GM12873 (cell line): ENCODE measurements around the gene MRPL57.

Experiments used
- TF ChIP-seq, protein P1 (sequence below): IDR thresholded peaks from 2 replicates; pipeline ENCODE4 v1.5.1; 2012; ENCODE audit warnings: low read depth, mild to moderate bottlenecking, moderate library complexity, low read length, control low read depth; ENCODE audit not compliant: insufficient read depth; ENCODE audit errors: missing control alignments

MRPL57 gene

DNA sequence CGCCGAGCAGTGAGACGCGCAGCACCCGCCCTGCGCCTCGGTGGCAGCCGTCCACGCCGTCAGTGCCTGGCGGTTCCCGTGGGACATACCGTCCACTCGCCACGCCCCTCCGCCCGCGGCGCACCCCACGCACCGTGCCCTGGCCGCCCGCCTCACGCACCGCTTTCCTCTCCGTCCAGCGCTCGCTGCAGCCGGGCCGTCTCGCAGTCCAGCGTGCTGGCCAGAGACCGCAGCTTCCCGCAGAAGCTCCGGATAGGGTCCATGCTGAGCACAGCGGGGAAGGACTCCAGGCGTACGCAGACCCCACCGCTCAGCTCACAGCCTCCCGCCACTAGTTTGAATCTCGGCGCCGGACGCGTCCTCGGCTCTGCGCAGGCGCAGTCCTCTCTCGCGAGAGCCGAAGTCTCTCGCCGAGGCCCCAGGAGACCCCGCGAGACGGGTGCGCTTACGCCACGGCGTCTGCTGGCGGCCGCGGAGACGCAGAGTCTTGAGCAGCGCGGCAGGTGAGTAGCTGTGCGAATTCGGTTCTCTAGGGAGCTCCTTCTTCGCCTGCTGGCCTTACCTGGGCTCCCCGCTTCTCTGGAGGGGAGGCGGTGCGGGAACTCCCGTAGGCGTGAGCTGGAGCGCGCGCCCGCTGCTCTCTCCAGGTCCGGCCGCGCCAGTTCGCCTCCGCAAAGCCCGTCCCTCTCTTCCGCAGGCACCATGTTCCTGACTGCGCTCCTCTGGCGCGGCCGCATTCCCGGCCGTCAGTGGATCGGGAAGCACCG lies at the start of gene MRPL57, which contains the start of gene SKA3:
Gene MRPL57 (plus strand): TSS at position 444 of the 767 bp plus-strand sequence. CDS start 259 bp downstream, at position 703.
Gene SKA3 (minus strand): TSS at position 338 of the 767 bp plus-strand sequence. CDS start 75 bp downstream, at position 263.
- TF ChIP-seq, protein P1, sequence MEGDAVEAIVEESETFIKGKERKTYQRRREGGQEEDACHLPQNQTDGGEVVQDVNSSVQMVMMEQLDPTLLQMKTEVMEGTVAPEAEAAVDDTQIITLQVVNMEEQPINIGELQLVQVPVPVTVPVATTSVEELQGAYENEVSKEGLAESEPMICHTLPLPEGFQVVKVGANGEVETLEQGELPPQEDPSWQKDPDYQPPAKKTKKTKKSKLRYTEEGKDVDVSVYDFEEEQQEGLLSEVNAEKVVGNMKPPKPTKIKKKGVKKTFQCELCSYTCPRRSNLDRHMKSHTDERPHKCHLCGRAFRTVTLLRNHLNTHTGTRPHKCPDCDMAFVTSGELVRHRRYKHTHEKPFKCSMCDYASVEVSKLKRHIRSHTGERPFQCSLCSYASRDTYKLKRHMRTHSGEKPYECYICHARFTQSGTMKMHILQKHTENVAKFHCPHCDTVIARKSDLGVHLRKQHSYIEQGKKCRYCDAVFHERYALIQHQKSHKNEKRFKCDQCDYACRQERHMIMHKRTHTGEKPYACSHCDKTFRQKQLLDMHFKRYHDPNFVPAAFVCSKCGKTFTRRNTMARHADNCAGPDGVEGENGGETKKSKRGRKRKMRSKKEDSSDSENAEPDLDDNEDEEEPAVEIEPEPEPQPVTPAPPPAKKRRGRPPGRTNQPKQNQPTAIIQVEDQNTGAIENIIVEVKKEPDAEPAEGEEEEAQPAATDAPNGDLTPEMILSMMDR = peak; percentile 5

DNA sequence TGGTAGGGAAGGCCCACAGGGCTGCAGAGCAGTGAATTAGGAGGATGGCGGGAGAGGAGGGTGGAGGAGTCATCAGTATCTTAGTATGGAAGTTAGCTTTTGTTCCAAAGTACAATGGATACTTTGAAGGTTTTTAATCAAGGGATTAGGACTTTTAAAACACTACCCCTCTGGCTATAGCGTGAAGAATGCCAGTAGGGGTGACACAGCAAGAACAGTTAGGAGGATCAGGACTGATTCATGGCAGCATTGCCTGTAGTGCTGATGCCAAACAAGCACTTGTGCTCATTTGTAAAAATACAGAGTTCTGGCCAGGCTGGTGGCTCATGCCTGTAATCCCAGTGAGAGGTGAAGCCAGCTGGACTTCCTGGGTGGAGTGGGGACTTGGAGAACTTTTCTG lies 46.3 kb upstream of the MRPL57 start:
- TF ChIP-seq, protein P1 = no peak

DNA sequence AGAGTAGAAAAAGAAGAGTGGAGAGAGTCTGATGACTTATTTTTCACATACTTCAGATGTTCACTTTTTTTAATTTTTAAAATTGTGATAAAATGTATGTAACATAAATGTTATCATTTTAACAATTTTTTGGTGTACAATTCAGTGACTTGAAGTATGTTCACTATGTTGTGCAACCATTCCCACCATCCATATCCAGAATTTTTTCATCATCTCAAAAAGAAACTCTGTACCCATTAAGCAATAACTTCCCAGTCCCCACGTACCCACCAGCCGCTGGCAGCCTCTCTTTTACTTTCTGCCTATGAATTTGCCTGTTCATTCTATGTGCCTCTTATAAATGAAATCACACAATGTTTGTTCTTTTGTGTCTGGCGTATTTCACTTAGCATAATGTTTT lies 43.4 kb upstream of the MRPL57 start:
- TF ChIP-seq, protein P1 = no peak

DNA sequence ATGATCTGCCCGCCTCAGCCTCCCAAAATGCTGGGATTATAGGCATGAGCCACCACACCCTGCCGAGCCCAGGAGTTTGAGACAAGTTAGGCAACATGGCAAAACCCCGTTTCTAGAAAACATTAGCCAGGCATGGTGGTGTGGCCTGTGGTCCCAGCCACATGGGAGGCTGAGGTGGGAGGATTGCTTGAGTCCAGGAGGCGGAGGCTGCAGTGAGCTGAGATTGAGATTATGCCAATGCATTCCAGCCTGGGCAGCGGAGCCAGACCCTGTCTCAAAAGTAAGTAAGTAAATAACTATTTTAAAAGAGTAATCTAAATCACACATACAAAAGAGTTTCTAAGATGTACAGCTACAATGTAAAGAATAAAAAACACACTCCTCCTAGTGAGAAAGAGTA lies 42.0 kb upstream of the MRPL57 start:
- TF ChIP-seq, protein P1 = no peak

DNA sequence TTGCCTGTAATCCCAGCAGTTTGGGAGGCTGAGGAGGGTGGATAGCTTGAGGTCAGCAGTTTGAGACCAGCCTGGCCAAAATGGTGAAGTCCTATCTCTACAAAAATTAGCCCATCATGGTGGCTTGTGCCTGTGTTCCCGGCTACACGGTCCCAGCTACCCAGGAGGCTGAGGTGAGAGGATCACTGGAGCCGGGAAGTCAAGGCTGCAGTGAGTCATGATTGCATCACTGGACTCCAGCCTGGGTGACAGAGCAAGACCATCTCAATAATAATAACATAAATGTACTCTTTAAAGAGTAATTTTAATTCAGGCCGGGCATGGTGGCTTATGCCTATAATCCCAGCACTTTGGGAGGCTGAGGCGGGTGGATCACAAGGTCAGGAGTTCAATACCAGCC lies 38.8 kb upstream of the MRPL57 start:
- TF ChIP-seq, protein P1 = no peak

DNA sequence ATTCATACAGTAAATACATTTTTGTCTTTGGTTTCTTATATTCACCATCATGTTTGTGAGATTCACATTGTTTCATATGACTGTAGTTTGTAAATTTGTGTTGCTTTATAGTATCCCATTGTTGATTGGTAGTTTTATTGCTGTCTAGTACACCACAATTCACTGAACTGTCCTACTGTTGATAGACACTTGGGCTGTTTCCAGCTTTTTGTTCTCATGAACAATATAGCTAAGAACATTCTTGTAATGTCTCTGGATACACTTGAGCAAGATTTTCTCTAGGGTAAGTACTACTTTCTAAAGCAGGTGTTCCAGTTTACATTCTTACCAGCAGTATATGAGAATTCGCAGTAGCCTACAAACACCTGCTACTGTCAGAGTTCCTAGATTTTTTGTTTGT lies 37.9 kb upstream of the MRPL57 start:
- TF ChIP-seq, protein P1 = no peak

DNA sequence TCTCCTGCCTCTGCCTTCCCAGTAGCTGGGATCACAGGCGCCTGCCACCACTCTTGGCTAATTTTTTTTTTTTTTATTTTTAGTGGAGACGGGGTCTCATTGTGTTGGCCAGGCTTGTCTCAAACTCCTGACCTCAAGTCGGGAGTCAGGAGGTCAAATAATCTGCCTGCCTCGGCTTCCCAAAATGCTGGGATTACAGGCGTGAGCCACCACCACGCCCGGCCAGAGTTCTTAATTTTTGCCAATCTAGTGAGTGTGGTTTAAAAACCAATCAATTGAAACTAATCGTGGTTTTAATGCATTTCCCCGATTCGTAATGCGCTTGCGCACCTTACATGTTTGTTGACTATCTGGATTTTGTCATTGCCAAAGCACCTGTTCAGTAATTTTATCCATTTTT lies 37.1 kb upstream of the MRPL57 start:
- TF ChIP-seq, protein P1 = no peak
